ENCODE data around the gene INIP.

INIP gene

GRCh38 chr9:112717661-112718331 is at the start of gene INIP:
Gene INIP, minus strand, starts transcription at chr9:112718117. Its CDS starts 1,632 bp downstream, at chr9:112716485.
- peak; percentile 95 for DNase-seq

- no peak for DNase-seq
Measured at GRCh38 chr9:112765281-112765680, 47.4 kb upstream of the INIP start.

- peak; percentile 12 for DNase-seq
Measured at GRCh38 chr9:112764837-112765236, 46.9 kb upstream of the INIP start.

GRCh38 chr9:112764344-112764743 is 46.4 kb upstream of the INIP start:
- no peak for DNase-seq

GRCh38 chr9:112762726-112763518 is 45.0 kb upstream of the INIP start:
- DNase-seq: no peak

GRCh38 chr9:112761912-112762655 is 44.2 kb upstream of the INIP start:
- no peak for DNase-seq

GRCh38 chr9:112760821-112761220 is 42.9 kb upstream of the INIP start:
- DNase-seq: no peak

- no peak for DNase-seq
Measured at GRCh38 chr9:112757940-112758339, 40.0 kb upstream of the INIP start.

GRCh38 chr9:112757282-112757883 is 39.5 kb upstream of the INIP start:
- DNase-seq: no peak

GRCh38 chr9:112755675-112756074 is 37.8 kb upstream of the INIP start:
- no peak for DNase-seq

GRCh38 chr9:112755016-112755427 is 37.1 kb upstream of the INIP start:
- no peak for DNase-seq

GRCh38 chr9:112754578-112754977 is 36.7 kb upstream of the INIP start:
- no peak for DNase-seq

- DNase-seq: no peak
Measured at GRCh38 chr9:112753725-112754124, 35.8 kb upstream of the INIP start.

- DNase-seq: no peak
Measured at GRCh38 chr9:112752334-112753125, 34.6 kb upstream of the INIP start.

- peak; percentile 62 for DNase-seq
Measured at GRCh38 chr9:112751056-112751795, 33.3 kb upstream of the INIP start.

- no peak for DNase-seq
Measured at GRCh38 chr9:112750764-112751055, 32.8 kb upstream of the INIP start.

GRCh38 chr9:112750016-112750763 is 32.3 kb upstream of the INIP start, which contains the start of gene SNX30:
Gene SNX30, plus strand, starts transcription at chr9:112750760. Its CDS starts 242 bp downstream, at chr9:112751002.
- peak; percentile 85 for DNase-seq

GRCh38 chr9:112747094-112747493 is 29.2 kb upstream of the INIP start:
- no peak for DNase-seq

- no peak for DNase-seq
Measured at GRCh38 chr9:112744177-112744576, 26.3 kb upstream of the INIP start.

- DNase-seq: no peak
Measured at GRCh38 chr9:112743216-112743836, 25.4 kb upstream of the INIP start.

Data from NCI-H146 (cell line).